Mesodermal cell (in vitro differentiated cells): Measurements from ENCODE around the gene CFAP251.
"Not testable (repeated sequence)": the region's sequence is repeated elsewhere in the genome, so short reads cannot be mapped to it uniquely, and the experiment has no call there.

ENCODE experiments used
- H3K27ac ChIP-seq: 2 replicates; pipeline ENCODE4 v1.7.0; 2013; ENCODE audit warnings: mild to moderate bottlenecking, low read depth, low read length, moderate library complexity; ENCODE audit not compliant: severe bottlenecking
- H3K36me3 ChIP-seq: 2 replicates; pipeline ENCODE4 v1.7.1; 2013; ENCODE audit warnings: mild to moderate bottlenecking, low read length, moderate library complexity; ENCODE audit not compliant: control insufficient read depth, insufficient read depth
- H3K4me1 ChIP-seq: one replicate; pipeline ENCODE4 v1.7.1; 2013; ENCODE audit warnings: mild to moderate bottlenecking, low read length; ENCODE audit not compliant: insufficient read depth, control insufficient read depth, poor library complexity, severe bottlenecking
- H3K4me3 ChIP-seq: 2 replicates; pipeline ENCODE4 v1.7.0; 2013; ENCODE audit warnings: low read length, control low read depth, mild to moderate bottlenecking; ENCODE audit not compliant: insufficient read depth, poor library complexity, severe bottlenecking; ENCODE audit errors: extremely low read depth
- H3K9me3 ChIP-seq: 2 replicates; pipeline ENCODE4 v1.7.1; 2013; ENCODE audit warnings: mild to moderate bottlenecking, low read length, moderate library complexity; ENCODE audit not compliant: control insufficient read depth
- WGBS, 2 experiments: methylation state at CpG; one replicate each; pipeline ENCODE4 v1.1.5; 2013; ENCODE audit warnings: missing lambda C conversion rate in 2 of 2; ENCODE audit not compliant: insufficient coverage in 2 of 2; 5-methylcytosine and 5-hydroxymethylcytosine counted together

CFAP251 gene

GRCh38 chr12:121976950-121977349, 58.6 kb downstream of the CFAP251 start:
- Histone ChIP-seq H3K4me3 (no peak overlapping the region), H3K9me3 (no peaks in the 10 kb centered on the region), H3K36me3 (no peaks in the 10 kb centered on the region), H3K27ac (no peak overlapping the region), H3K4me1 (no peaks in the 10 kb centered on the region)
- 100% methylated on average over 3 of the region's 5 CpGs; no CpG with 5 or more reads in 1 of the 2 experiments for WGBS, 2 experiments

GRCh38 chr12:121980191-121980891, 61.9 kb downstream of the CFAP251 start:
- Histone ChIP-seq H3K4me3 (no peak overlapping the region), H3K27ac (no peak overlapping the region), H3K9me3 (no peaks in the 10 kb centered on the region), H3K4me1 (no peaks in the 10 kb centered on the region), H3K36me3 (no peaks in the 10 kb centered on the region)
- WGBS, 2 experiments = 79 to 85% methylated on average over 7 to 10 of the region's 11 CpGs

- Histone ChIP-seq H3K4me1 (no peaks in the 10 kb centered on the region), H3K27ac (no peak overlapping the region), H3K4me3 (no peak overlapping the region), H3K9me3 (no peaks in the 10 kb centered on the region), H3K36me3 (no peaks in the 10 kb centered on the region)
- WGBS, 2 experiments = 91 to 95% methylated on average over 11 to 12 of the region's 14 CpGs
Measured at GRCh38 chr12:121980892-121981272, 62.5 kb downstream of the CFAP251 start.

GRCh38 chr12:121981456-121981855, 63.1 kb downstream of the CFAP251 start:
- whole genome bisulfite sequencing, 2 experiments = 93% methylated on average over 6 to 7 of the region's 8 CpGs
- H3K36me3 ChIP-seq = no peaks in the 10 kb centered on the region
- no peak overlapping the region for H3K4me3 ChIP-seq
- no peaks in the 10 kb centered on the region for H3K4me1 ChIP-seq
- H3K27ac ChIP-seq = no peak overlapping the region
- no peaks in the 10 kb centered on the region for H3K9me3 ChIP-seq

GRCh38 chr12:121982950-121983349, 64.6 kb downstream of the CFAP251 start:
- Histone ChIP-seq H3K27ac (no peak overlapping the region), H3K4me3 (no peak overlapping the region), H3K9me3 (no peaks in the 10 kb centered on the region), H3K36me3 (no peaks in the 10 kb centered on the region), H3K4me1 (no peaks in the 10 kb centered on the region)
- 92 to 95% methylated on average over 5 to 6 of the region's 6 CpGs for WGBS, 2 experiments

GRCh38 chr12:121983536-121984210, 65.3 kb downstream of the CFAP251 start:
- Histone ChIP-seq H3K9me3 (no peaks in the 10 kb centered on the region), H3K4me3 (no peak overlapping the region), H3K4me1 (no peaks in the 10 kb centered on the region), H3K27ac (no peak overlapping the region), H3K36me3 (no peaks in the 10 kb centered on the region)
- WGBS, 2 experiments = 86 to 89% methylated on average over 3 to 5 of the region's 13 CpGs

- H3K9me3 ChIP-seq = no peaks in the 10 kb centered on the region
- 91 to 92% methylated on average over 12 of the region's 14 CpGs for WGBS, 2 experiments
- no peak overlapping the region for H3K4me3 ChIP-seq
- no peak overlapping the region for H3K27ac ChIP-seq
- H3K36me3 ChIP-seq = no peaks in the 10 kb centered on the region
- H3K4me1 ChIP-seq = no peaks in the 10 kb centered on the region
Measured at GRCh38 chr12:121986489-121987245, 68.3 kb downstream of the CFAP251 start.

GRCh38 chr12:121988519-121988918, 70.1 kb downstream of the CFAP251 start:
- not testable (repeated sequence) for H3K9me3 ChIP-seq, H3K36me3 ChIP-seq, H3K4me1 ChIP-seq, H3K4me3 ChIP-seq, H3K27ac ChIP-seq
- WGBS, 2 experiments = 93% methylated on average over 3 of the region's 10 CpGs; no CpG with 5 or more reads in 1 of the 2 experiments

- no peaks in the 10 kb centered on the region for H3K9me3 ChIP-seq
- WGBS, 2 experiments = 88 to 92% methylated on average over 6 to 9 of the region's 14 CpGs
- no peak overlapping the region for H3K4me3 ChIP-seq
- H3K36me3 ChIP-seq = no peaks in the 10 kb centered on the region
- H3K4me1 ChIP-seq = no peaks in the 10 kb centered on the region
- no peak overlapping the region for H3K27ac ChIP-seq
Measured at GRCh38 chr12:121989276-121990113, 71.1 kb downstream of the CFAP251 start.

GRCh38 chr12:121990114-121990647, 71.8 kb downstream of the CFAP251 start:
- Histone ChIP-seq H3K4me1 (no peaks in the 10 kb centered on the region), H3K4me3 (no peak overlapping the region), H3K9me3 (no peaks in the 10 kb centered on the region), H3K36me3 (no peaks in the 10 kb centered on the region), H3K27ac (no peak overlapping the region)
- WGBS, 2 experiments = 88% methylated on average over 2 to 4 of the region's 6 CpGs
